ENCODE results near the gene REEP6. TPM values are rescaled to one million over a fixed set of nuclear protein-coding genes. Genes with fewer than 3 reads are reported as not detected.

The REEP6 gene
- total and polyA plus RNA-seq, 7 donors = 0.23 to 2.0 (median 1.3) TPM

GRCh38 chr19:1525343-1525742, 34.4 kb downstream of the REEP6 start:
- no peak overlapping the region for H3K4me3 ChIP-seq
- ATAC-seq (no peak), DNase-seq (no peak)
- H3K9me3 ChIP-seq = no peaks in the 10 kb centered on the region
- no peaks in the 10 kb centered on the region for H3K36me3 ChIP-seq (ENCODE audit: insufficient read depth in 1 of 2, low read depth in 1 of 2)
- intact Hi-C loops (cut with DNase I) = loop anchor here in 1 of 2 donors (10.0 kb wide), 1 partner anchor 241 kb away; the partner anchor contains the start of gene EFNA2
- WGBS, 3 donors = 50 to 60% (median 55%) methylated on average over 28 to 31 of the region's 31 CpGs
- TF ChIP-seq CTCF (IDR thresholded peaks at IDR 0.05) = no peak
- no peaks in the 10 kb centered on the region for H3K4me1 ChIP-seq
- H3K27me3 ChIP-seq (ENCODE audit: insufficient read depth in 3 of 3, low read length in 2 of 3) = peaks cover 0 to 57% (median 18%) of the 10 kb centered on the region in 3 donors
- no peak overlapping the region for H3K27ac ChIP-seq

- no peaks in the 10 kb centered on the region for H3K4me1 ChIP-seq
- no peaks in the 10 kb centered on the region for H3K9me3 ChIP-seq
- no peak for DNase-seq
- intact Hi-C loops (cut with DNase I) = loop anchor here in 1 of 2 donors (10.0 kb wide), 1 partner anchor 241 kb away; the partner anchor contains the start of gene EFNA2
- H3K36me3 ChIP-seq (ENCODE audit: insufficient read depth in 1 of 2, low read depth in 1 of 2) = no peaks in the 10 kb centered on the region
- TF ChIP-seq CTCF (IDR thresholded peaks at IDR 0.05) = no peak
- peaks cover 0 to 58% (median 18%) of the 10 kb centered on the region in 3 donors for H3K27me3 ChIP-seq (ENCODE audit: insufficient read depth in 3 of 3, low read length in 2 of 3)
- no peak overlapping the region for H3K27ac ChIP-seq
- H3K4me3 ChIP-seq = no peak overlapping the region
- 74 to 77% (median 76%) methylated on average over 29 to 33 of the region's 33 CpGs for WGBS, 3 donors
- no peak for ATAC-seq
These were observed 35.2 kb downstream of the REEP6 start for GRCh38 chr19:1526066-1526778.

GRCh38 chr19:1526979-1527649, 36.1 kb downstream of the REEP6 start:
- no peak for TF ChIP-seq CTCF (IDR thresholded peaks at IDR 0.05)
- Histone ChIP-seq H3K9me3 (no peaks in the 10 kb centered on the region), H3K4me3 (no peak overlapping the region), H3K36me3 (ENCODE audit: insufficient read depth in 1 of 2, low read depth in 1 of 2) (no peaks in the 10 kb centered on the region), H3K27ac (no peak overlapping the region), H3K4me1 (no peaks in the 10 kb centered on the region), H3K27me3 (ENCODE audit: insufficient read depth in 3 of 3, low read length in 2 of 3) (peaks cover 0 to 67% (median 22%) of the 10 kb centered on the region in 3 donors)
- DNase-seq (no peak), ATAC-seq (no peak)
- WGBS, 3 donors = 69 to 76% (median 70%) methylated on average over 14 to 18 of the region's 18 CpGs
- intact Hi-C loops (cut with DNase I) = loop anchor here in 1 of 2 donors (10.0 kb wide), 1 partner anchor 242 kb away; the partner anchor contains the start of gene EFNA2

GRCh38 chr19:1527650-1528309, 36.8 kb downstream of the REEP6 start:
- no peak for TF ChIP-seq CTCF (IDR thresholded peaks at IDR 0.05)
- Histone ChIP-seq H3K27ac (no peak overlapping the region), H3K36me3 (ENCODE audit: insufficient read depth in 1 of 2, low read depth in 1 of 2) (no peaks in the 10 kb centered on the region), H3K4me3 (no peak overlapping the region), H3K4me1 (no peaks in the 10 kb centered on the region), H3K27me3 (ENCODE audit: insufficient read depth in 3 of 3, low read length in 2 of 3) (peaks cover 0 to 69% (median 22%) of the 10 kb centered on the region in 3 donors), H3K9me3 (no peaks in the 10 kb centered on the region)
- ATAC-seq (no peak), DNase-seq (no peak)
- WGBS, 3 donors = 69 to 85% (median 82%) methylated on average over 26 to 27 of the region's 27 CpGs
- intact Hi-C loops (cut with DNase I) = loop anchor here in 1 of 2 donors (10.0 kb wide), 1 partner anchor 243 kb away; the partner anchor contains the start of gene EFNA2

All from psoas muscle (tissue), 8 donors.